Astrocyte of the spinal cord (primary cell): ENCODE data around the gene CDC5L.
A peak's percentile ranks its signal among the peaks of the same experiment; 100 is the strongest.

Source experiments
- DNase-seq: peaks from one replicate; pipeline ENCODE4 v3.0.0; 2011; ENCODE audit warnings: low read depth, low spot score
- H3K4me3 ChIP-seq: 2 replicates; pipeline ENCODE4 v1.5.1; 2011; ENCODE audit warnings: low read depth, mild to moderate bottlenecking, low read length, moderate library complexity
- in situ Hi-C: cut with HindIII; loops from 2 replicates; pipeline ENCODE4 v1.10.0; 2017; ENCODE audit warnings: low sequenced_read_pairs
- TF ChIP-seq, protein P1 (sequence below): IDR thresholded peaks from 2 replicates; pipeline ENCODE4 v1.5.1; 2012; ENCODE audit warnings: low read depth, mild to moderate bottlenecking, low read length, inconsistent platforms

CDC5L gene

DNA sequence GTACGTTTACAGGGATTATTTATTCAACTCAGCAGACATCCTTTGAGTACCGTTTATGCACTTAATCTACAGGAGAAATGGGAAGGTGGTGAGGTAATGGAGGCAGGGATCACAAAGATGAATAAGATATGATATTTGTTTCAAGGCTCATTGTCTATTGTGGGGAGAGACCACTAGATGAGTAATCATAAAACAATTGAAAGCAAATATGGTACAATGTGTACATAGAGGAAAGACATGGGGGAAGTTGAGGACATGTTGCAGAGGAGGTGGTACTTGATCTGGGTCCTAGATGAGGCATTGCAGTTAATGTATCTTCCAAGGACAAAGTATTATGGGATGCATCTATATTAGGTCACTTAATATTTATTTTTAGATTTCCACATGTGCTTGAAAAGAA, 13.7 kb upstream of the CDC5L start:
- H3K4me3 ChIP-seq: no peak overlapping the region
- DNase-seq: no peak
- TF ChIP-seq, protein P1, sequence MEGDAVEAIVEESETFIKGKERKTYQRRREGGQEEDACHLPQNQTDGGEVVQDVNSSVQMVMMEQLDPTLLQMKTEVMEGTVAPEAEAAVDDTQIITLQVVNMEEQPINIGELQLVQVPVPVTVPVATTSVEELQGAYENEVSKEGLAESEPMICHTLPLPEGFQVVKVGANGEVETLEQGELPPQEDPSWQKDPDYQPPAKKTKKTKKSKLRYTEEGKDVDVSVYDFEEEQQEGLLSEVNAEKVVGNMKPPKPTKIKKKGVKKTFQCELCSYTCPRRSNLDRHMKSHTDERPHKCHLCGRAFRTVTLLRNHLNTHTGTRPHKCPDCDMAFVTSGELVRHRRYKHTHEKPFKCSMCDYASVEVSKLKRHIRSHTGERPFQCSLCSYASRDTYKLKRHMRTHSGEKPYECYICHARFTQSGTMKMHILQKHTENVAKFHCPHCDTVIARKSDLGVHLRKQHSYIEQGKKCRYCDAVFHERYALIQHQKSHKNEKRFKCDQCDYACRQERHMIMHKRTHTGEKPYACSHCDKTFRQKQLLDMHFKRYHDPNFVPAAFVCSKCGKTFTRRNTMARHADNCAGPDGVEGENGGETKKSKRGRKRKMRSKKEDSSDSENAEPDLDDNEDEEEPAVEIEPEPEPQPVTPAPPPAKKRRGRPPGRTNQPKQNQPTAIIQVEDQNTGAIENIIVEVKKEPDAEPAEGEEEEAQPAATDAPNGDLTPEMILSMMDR: no peak
- in situ Hi-C loops: no loop called here

DNA sequence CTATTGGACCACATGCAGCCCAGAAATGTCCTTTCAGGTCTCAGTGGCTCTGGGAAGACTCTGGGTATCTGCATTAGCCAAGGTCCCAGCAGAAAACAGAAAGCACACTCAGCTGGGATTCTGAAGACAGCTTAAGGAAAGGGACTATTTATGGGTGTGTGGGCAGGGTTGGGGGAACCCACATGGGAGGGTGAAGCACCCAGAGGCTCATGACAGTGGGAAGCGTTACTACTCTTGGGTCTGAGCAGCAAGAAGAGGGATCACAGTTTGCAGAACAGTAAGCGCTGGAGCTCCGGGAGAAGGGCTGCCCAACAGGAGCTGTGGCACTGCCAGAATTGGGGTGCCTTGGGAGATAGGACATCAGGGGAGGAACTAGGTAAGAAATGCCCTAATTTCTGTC, 12.4 kb upstream of the CDC5L start:
- TF ChIP-seq, protein P1: no peak
- in situ Hi-C loops: no loop called here
- no peak for DNase-seq
- H3K4me3 ChIP-seq: no peak overlapping the region

DNA sequence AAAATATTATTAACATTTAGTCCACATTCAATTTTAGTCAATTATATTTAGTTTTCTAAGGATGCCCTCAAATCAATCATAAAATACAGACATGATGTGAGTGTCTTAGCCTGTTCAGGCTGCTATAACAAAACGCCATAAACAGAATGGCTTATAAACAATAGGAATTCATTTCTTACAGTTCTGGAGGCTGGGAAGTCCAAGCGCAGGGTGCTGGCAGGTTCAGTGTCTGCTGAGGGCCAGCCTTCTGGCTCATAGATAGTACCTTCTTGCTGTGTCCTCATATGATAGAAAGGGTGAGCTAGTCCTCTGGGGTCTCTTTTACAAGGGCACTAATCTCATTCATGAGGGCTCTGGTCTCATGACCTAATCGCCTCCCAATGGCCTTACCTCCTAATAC, 10.0 kb upstream of the CDC5L start:
- in situ Hi-C loops: no loop called here
- TF ChIP-seq, protein P1: no peak
- no peak overlapping the region for H3K4me3 ChIP-seq
- DNase-seq: no peak

DNA sequence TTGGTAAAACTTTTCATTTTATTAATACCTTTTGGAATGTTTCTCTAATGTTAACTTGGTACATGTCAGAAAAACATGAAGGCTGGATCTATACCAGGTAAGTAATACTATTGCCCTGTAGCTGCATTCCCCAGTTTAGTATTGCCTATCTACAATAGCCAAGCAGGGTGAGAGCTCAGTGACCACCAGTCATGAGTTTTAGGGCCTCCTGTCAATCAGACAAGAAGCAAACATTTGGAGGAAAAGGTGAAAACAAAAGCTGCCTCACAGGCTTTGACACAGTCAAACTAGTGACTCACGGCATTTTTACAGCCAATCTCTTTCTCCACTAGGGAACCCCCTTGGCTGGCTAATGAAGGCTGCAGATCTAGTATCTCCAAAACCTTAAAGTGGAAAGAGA, 9.5 kb upstream of the CDC5L start:
- DNase-seq: no peak
- in situ Hi-C loops: no loop called here
- no peak overlapping the region for H3K4me3 ChIP-seq
- TF ChIP-seq, protein P1: no peak

DNA sequence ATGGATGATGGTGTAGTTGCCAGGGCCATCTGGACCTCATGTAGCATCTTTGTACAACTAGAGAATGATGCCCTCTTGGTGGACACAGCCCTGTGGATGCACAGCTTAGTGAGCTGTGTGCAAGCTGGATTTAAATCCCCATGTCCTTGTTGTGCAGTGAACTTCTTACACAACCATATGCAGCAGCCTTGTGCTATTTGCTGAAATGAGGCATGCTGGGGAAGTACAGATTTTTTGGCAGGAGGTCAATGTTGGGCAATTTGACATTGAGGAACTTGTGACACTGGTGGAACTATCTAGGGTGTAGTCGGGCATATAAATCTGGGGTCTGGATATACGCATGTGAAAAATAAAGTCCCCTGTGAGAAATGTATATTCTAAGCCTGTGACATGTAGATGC, 5.8 kb upstream of the CDC5L start:
- DNase-seq: no peak
- in situ Hi-C loops: no loop called here
- TF ChIP-seq, protein P1: no peak
- no peak overlapping the region for H3K4me3 ChIP-seq

DNA sequence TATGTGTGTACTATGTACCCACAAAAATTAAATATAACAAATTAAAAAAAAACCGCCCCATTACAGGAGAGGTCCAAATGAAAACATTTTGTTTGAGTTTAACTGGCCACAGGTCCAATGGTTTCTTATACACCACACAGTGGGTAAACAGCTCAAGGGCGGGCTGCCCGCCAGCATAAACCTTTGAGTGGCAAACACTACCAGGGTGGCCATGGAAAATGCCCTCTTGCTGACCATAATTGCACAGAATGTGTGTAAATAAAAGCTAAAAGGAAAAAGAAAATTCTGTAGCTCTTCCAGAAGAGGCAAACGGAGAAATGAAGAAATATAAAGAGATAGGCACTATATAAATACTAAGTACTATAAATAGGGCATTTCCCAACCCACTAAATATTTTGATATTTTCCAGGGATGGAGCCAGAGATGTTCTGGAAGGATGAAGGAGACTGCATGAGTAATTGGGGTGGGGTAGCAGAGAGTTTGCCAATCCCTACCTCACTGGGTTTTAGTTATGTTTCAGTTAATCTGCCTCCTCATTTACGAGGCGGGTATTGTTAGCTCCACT, 1.1 kb upstream of the CDC5L start:
- DNase-seq: no peak
- H3K4me3 ChIP-seq: peak overlapping the region; percentile 95
- TF ChIP-seq, protein P1: no peak
- in situ Hi-C loops: no loop called here

DNA sequence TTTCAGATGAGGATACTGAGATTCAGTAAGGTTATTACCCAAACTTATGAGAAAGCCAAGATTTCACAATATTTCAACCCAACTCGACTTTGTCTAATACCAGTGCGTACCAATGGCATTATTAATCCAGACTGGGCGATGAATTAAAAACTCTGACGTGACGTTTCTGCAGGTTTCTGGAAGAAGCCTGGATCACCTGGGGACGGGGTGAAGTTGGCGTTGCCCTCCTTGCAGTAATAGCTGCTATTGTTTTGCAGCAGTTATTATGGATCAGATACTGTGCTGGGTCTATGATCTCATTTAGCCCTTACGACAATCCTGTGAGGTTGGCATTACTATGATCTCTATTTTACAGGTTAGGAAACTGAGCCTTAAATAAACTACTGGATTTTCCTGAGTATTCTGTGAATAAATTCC, 569 bp upstream of the CDC5L start:
- TF ChIP-seq, protein P1: no peak
- peak overlapping the region; percentile 95 for H3K4me3 ChIP-seq
- in situ Hi-C loops: no loop called here
- no peak for DNase-seq
